Neural crest cell (in vitro differentiated cells): ENCODE results near the gene CCDC170. TPM values are rescaled to one million over a fixed set of nuclear protein-coding genes. Genes with fewer than 3 reads are reported as not detected.

ENCODE experiments used
- DNase-seq: peaks from one replicate; pipeline ENCODE4 v3.0.0; 2021; ENCODE audit warnings: low read depth, mixed read lengths, low spot score
- H3K27ac Mint-ChIP-seq: one replicate; pipeline ENCODE4 v1.8.0; 2021; ENCODE audit warnings: mild to moderate bottlenecking, mixed read lengths; ENCODE audit not compliant: unreplicated experiment
- H3K27me3 Mint-ChIP-seq: 2 replicates; pipeline ENCODE4 v1.8.0; 2021; ENCODE audit warnings: low read depth, mild to moderate bottlenecking, mixed read lengths
- H3K36me3 Mint-ChIP-seq: 2 replicates; pipeline ENCODE4 v1.8.0; 2021; ENCODE audit warnings: low read depth, mild to moderate bottlenecking, mixed read lengths
- H3K4me1 Mint-ChIP-seq: 2 replicates; pipeline ENCODE4 v1.8.0; 2021; ENCODE audit warnings: mixed read lengths
- H3K4me3 Mint-ChIP-seq: one replicate; pipeline ENCODE4 v1.8.0; 2021; ENCODE audit warnings: mild to moderate bottlenecking, mixed read lengths
- H3K9me3 Mint-ChIP-seq: 2 replicates; pipeline ENCODE4 v1.8.0; 2021; ENCODE audit warnings: mixed read lengths
- total RNA-seq: library from RNA; stranded (reverse); gene quantifications from 2 replicates; pipeline ENCODE4 v1.2.1, GENCODE V29; 2021
- TF ChIP-seq, protein P1 (sequence below): fragments of 200-600 bp; sonication (generic); conservative IDR thresholded peaks from 2 replicates; pipeline ENCODE4 v1.5.0; 2021; ENCODE audit warnings: antibody characterized with exemption, mild to moderate bottlenecking

Gene CCDC170
- total RNA-seq, 1 donor from 2014 or later, result 0.37 TPM

DNA sequence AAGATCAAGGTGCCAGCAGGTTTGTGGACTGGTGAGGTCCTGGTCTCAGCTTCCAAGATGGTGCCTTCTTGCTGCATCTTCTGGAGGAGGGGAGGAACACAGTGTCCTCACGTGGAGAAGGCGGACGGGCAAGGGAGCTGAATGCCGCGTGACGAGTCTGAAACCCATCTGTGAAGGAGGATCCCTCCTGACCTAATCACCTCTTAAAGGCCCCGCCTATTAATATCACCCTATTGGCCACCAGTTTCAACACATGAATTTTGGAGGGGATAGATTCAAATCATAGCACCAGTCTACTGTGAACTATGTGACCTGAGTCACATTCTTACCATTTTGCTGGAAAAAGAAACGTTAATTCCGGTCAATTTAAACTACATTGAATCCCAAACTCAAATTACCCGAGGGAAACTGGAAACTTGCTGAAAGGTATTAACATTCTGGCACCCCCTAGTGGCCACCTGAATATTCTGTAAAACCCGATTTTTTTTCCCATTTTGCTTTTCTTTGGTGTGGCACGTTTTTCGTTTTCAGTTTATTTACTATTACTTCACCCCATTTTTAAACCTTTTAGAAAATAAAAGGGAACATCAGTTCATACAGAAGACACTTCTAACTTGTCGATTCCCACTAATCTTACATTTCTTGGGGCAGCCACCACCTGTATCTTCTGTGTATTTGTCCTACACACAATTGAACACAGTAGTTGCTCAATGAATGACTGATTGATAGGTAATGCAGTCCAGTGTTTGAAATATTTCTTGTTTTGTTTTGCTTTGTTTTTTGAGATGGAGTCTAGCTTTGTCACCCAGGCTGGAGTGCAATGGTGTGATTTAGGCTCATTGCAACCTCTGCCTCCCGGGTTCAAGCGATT is 17.9 kb upstream of the CCDC170 start:
- Mint-ChIP-seq H3K36me3 (no peaks in the 10 kb centered on the region), H3K9me3 (no peaks in the 10 kb centered on the region), H3K4me1 (peaks cover 8% of the 10 kb centered on the region), H3K4me3 (no peak overlapping the region), H3K27me3 (no peaks in the 10 kb centered on the region), H3K27ac (no peak overlapping the region)
- TF ChIP-seq, protein P1, sequence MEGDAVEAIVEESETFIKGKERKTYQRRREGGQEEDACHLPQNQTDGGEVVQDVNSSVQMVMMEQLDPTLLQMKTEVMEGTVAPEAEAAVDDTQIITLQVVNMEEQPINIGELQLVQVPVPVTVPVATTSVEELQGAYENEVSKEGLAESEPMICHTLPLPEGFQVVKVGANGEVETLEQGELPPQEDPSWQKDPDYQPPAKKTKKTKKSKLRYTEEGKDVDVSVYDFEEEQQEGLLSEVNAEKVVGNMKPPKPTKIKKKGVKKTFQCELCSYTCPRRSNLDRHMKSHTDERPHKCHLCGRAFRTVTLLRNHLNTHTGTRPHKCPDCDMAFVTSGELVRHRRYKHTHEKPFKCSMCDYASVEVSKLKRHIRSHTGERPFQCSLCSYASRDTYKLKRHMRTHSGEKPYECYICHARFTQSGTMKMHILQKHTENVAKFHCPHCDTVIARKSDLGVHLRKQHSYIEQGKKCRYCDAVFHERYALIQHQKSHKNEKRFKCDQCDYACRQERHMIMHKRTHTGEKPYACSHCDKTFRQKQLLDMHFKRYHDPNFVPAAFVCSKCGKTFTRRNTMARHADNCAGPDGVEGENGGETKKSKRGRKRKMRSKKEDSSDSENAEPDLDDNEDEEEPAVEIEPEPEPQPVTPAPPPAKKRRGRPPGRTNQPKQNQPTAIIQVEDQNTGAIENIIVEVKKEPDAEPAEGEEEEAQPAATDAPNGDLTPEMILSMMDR, result peak; percentile 90
- peak; percentile 43 for DNase-seq

- H3K4me1 Mint-ChIP-seq, result peaks cover 8% of the 10 kb centered on the region
- H3K9me3 Mint-ChIP-seq, result no peaks in the 10 kb centered on the region
- TF ChIP-seq, protein P1, result no peak
- no peak overlapping the region for H3K4me3 Mint-ChIP-seq
- H3K27me3 Mint-ChIP-seq, result no peaks in the 10 kb centered on the region
- no peaks in the 10 kb centered on the region for H3K36me3 Mint-ChIP-seq
- DNase-seq, result no peak
- no peak overlapping the region for H3K27ac Mint-ChIP-seq
These were observed 16.1 kb upstream of the CCDC170 start for GRCh38 chr6:151477726-151478125.

- Mint-ChIP-seq H3K9me3 (no peaks in the 10 kb centered on the region), H3K4me1 (peaks cover 8% of the 10 kb centered on the region), H3K4me3 (no peak overlapping the region), H3K27ac (no peak overlapping the region), H3K36me3 (no peaks in the 10 kb centered on the region), H3K27me3 (no peaks in the 10 kb centered on the region)
- DNase-seq, result no peak
- TF ChIP-seq, protein P1, result no peak
These were observed 15.1 kb upstream of the CCDC170 start for GRCh38 chr6:151478670-151479069.

DNA sequence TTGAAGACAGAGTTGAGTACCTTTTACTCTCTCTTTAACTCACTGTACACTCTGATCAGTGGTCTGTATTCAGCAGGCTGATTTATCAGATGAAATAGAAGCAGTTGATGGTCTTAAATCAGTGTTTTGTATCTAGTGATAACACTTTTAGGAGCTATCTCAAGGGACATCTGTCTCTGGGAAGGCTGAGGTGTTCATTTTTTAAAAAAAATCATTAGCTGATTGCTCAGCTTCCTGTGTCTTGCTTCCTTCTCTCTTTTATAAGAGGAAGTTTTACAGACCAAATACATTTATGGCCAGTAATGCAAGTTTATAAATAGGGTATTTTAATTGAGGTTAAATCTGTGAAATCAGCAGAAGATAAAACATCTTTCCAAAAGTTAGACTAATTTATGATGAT is 12.0 kb upstream of the CCDC170 start:
- Mint-ChIP-seq H3K9me3 (no peaks in the 10 kb centered on the region), H3K4me1 (no peaks in the 10 kb centered on the region), H3K27ac (no peak overlapping the region), H3K27me3 (no peaks in the 10 kb centered on the region), H3K4me3 (no peak overlapping the region), H3K36me3 (no peaks in the 10 kb centered on the region)
- DNase-seq, result no peak
- TF ChIP-seq, protein P1, result no peak

DNA sequence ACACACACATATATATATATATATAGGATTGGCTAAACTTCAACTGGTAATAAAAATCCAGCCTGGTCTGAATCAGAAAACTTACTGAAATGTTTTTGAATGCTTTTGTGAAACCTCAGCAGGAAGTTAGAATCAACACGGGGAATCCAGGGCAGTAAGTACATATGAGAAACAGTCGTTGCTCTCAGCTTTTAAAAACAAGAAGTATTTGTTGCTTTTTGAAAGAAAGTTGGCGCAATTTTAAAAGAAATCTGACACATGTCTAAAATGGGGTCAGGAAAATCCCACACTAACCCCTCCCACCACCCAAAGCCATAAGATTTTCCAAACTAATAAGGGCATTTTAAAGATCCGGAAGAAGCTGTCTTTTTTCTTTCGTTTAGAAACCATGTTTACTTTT is 11.5 kb upstream of the CCDC170 start:
- Mint-ChIP-seq H3K9me3 (no peaks in the 10 kb centered on the region), H3K36me3 (no peaks in the 10 kb centered on the region), H3K4me3 (no peak overlapping the region), H3K4me1 (no peaks in the 10 kb centered on the region), H3K27me3 (no peaks in the 10 kb centered on the region), H3K27ac (no peak overlapping the region)
- TF ChIP-seq, protein P1, result no peak
- no peak for DNase-seq
